ENCODE measurements around the gene FAM3D.
"Not testable (repeated sequence)": the region's sequence is repeated elsewhere in the genome, so short reads cannot be mapped to it uniquely, and the experiment has no call there.

The FAM3D gene

GRCh38 chr3:58683001-58683458 lies 16.5 kb upstream of the FAM3D start:
- DNase-seq: peak; percentile 2

- DNase-seq: no peak
Measured at GRCh38 chr3:58681863-58682262, 15.3 kb upstream of the FAM3D start.

- no peak for DNase-seq
Measured at GRCh38 chr3:58680879-58681525, 14.4 kb upstream of the FAM3D start.

GRCh38 chr3:58679974-58680666 lies 13.5 kb upstream of the FAM3D start:
- peak; percentile 10 for DNase-seq

GRCh38 chr3:58679446-58679845 lies 12.9 kb upstream of the FAM3D start:
- no peak for DNase-seq

- DNase-seq: not testable (repeated sequence)
Measured at GRCh38 chr3:58678177-58678970, 11.8 kb upstream of the FAM3D start.

- no peak for DNase-seq
Measured at GRCh38 chr3:58672880-58673279, 6.3 kb upstream of the FAM3D start.

- DNase-seq: no peak
Measured at GRCh38 chr3:58672451-58672850, 5.9 kb upstream of the FAM3D start.

GRCh38 chr3:58670506-58671135 lies 4.0 kb upstream of the FAM3D start:
- DNase-seq: no peak

- no peak for DNase-seq
Measured at GRCh38 chr3:58668247-58668646, 1.7 kb upstream of the FAM3D start.

GRCh38 chr3:58667704-58668103 lies 1.1 kb upstream of the FAM3D start:
- no peak for DNase-seq

GRCh38 chr3:58667229-58667628 lies 655 bp upstream of the FAM3D start:
- no peak for DNase-seq

GRCh38 chr3:58665405-58665804 lies 1.2 kb downstream of the FAM3D start:
- DNase-seq: no peak

GRCh38 chr3:58664611-58665010 lies 2.0 kb downstream of the FAM3D start:
- no peak for DNase-seq

GRCh38 chr3:58661836-58662420 lies 4.6 kb downstream of the FAM3D start:
- DNase-seq: no peak

- no peak for DNase-seq
Measured at GRCh38 chr3:58660998-58661397, 5.6 kb downstream of the FAM3D start.

GRCh38 chr3:58659051-58659675 lies 7.4 kb downstream of the FAM3D start:
- peak; percentile 18 for DNase-seq

- no peak for DNase-seq
Measured at GRCh38 chr3:58658508-58658907, 8.1 kb downstream of the FAM3D start.

GRCh38 chr3:58657571-58658141 lies 8.9 kb downstream of the FAM3D start:
- no peak for DNase-seq

- DNase-seq: no peak
Measured at GRCh38 chr3:58657036-58657520, 9.5 kb downstream of the FAM3D start.

GRCh38 chr3:58656631-58657030 lies 9.9 kb downstream of the FAM3D start:
- no peak for DNase-seq

- no peak for DNase-seq
Measured at GRCh38 chr3:58654466-58654865, 12.1 kb downstream of the FAM3D start.

Data from HCEC 1CT (cell line).